GM19467 (cell line): Measurements from ENCODE around the gene PRSS36.

Experiments used
- ATAC-seq: cut with Tn5 transposase; IDR thresholded peaks from one replicate; pipeline ENCODE4 v1.9.1; 2021; ENCODE audit warnings: mild to moderate bottlenecking, moderate library complexity; ENCODE audit not compliant: unreplicated experiment

PRSS36 gene

DNA sequence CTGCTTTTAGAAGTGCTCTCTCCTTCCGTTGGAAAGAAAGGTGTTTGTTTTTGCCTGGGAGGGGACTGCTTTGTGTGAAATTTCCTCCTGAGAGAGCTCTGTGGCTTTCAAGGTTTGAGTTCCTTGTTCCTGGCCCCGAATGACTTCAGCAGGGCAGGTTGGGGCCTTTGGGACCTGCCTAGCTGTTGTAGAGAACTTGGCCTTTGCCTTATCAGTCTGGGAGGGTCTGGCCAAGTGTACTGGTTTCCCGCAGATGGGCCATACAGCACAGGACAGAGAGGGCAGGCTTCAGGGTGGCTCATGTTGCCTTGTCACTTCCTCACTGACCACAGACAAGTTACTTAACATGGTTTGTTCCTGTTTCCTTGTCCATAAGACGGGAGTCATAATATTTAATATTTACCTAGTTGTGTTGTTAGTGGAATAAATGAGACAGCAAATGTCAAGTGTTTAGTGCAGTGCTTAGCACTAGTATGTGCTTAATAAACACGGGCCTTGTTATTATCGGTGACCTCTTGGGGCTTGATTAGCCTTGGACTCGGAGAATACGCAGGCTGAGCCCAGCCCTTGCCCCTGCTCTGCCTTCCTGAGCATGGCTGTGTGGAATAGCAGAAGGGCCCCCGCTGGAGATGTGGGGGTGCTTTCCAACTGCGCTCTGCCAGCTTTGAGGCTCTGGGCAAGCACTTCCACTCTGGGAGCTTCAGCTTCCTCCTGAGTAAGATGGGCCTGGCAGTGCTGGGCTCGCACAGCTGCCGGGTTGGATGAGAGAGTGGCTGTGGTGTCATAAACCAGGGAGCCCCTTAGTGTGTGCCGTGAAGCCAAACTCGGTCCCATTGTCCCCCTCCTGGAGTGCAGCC lies 20.9 kb downstream of the PRSS36 start:
- no peak for ATAC-seq

DNA sequence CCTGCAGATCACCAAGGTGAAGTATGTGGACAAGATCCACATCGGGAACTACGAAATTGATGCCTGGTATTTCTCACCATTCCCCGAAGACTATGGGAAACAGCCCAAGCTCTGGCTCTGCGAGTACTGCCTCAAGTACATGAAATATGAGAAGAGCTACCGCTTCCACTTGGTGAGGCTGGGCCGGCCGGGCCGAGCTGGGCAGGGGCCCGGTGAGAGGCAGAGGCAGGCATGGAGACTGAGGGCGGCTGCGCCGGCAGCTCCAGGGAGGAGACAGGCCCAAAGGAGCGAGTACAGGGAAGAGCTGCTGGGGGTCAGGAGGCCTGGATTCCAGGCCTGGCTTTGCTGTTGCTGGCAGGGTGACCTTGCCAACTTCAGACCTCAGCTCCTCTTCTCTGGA lies 22.7 kb downstream of the PRSS36 start:
- ATAC-seq: no peak

- ATAC-seq: no peak
Observed at GRCh38 chr16:31125844-31126243, 24.0 kb downstream of the PRSS36 start.

- ATAC-seq: no peak
Observed at GRCh38 chr16:31120129-31120528, 29.7 kb downstream of the PRSS36 start.

- no peak for ATAC-seq
Observed at GRCh38 chr16:31118223-31119155, 31.4 kb downstream of the PRSS36 start.

GRCh38 chr16:31117384-31118222 lies 32.3 kb downstream of the PRSS36 start, which contains the start of gene KAT8:
TSS of gene KAT8 (plus strand) at chr16:31117664. CDS start at chr16:31117682, 18 bp downstream.
- peak; percentile 83 for ATAC-seq

DNA sequence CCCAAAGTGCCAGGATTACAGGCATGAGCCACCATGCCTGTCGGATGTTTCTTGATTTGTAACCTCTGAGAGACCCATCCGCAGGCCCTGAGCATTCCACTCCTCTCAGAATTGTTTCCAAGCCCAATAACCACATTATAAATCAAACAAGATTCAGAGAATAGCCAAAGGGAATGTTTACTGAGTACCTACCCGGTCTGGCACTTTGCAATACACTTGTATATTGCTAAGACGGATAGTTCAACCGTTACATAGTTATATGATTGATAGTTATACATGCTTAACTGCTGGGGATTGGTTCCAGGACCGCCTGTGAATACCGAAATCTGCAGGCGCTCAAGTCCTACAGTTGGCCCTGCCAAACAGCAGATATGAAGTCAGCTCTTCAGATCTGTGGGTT lies 35.4 kb downstream of the PRSS36 start:
- ATAC-seq: no peak

- ATAC-seq: no peak
Observed at GRCh38 chr16:31113121-31114120, 36.4 kb downstream of the PRSS36 start.

DNA sequence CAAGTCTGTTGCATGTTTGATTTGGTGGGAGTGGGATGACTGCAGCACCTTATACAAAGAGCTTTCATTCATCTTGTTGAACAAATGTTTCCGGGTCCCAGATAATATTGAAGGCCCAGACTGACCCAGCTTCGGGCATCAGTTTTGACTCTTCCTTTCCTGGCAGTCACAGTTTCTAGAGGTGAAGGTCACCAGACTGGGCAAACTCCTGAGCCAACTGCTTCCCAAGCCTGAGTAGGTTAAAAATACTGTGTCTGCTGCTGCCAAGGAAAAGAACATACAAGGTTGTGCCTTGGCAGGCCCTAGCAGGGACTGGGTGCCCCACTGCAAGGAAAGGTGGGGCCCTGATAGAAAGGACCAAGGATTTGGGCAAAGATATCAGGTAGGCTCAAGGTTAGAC lies 37.2 kb downstream of the PRSS36 start:
- no peak for ATAC-seq

DNA sequence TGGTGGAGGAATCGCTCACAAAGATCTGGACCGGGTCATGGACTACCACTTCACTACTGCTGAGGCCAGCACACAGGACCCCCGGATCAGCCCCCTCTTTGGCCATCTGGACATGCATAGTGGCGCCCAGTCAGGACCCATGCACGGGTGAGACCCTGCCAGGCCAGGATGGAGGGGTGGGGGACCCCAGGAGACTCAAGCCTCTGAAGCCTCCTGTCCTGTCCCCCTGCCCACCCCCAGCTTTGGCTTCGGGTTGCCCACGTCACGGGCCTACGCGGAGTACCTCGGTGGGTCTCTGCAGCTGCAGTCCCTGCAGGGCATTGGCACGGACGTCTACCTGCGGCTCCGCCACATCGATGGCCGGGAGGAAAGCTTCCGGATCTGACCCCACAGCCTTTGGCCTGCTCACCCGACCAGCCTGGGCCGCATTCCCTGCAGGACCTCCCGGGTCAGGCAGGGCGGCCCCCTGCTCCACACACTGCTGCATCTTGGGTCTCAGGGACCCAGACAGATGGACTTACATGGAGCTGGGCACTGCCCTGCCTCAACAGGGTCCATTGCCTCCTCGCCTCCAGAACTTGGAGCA lies 37.9 kb downstream of the PRSS36 start:
- ATAC-seq: no peak

GRCh38 chr16:31110106-31111034 lies 39.5 kb downstream of the PRSS36 start:
- no peak for ATAC-seq

GRCh38 chr16:31109622-31110021 lies 40.2 kb downstream of the PRSS36 start:
- ATAC-seq: no peak

- no peak for ATAC-seq
Observed at GRCh38 chr16:31108794-31109558, 40.9 kb downstream of the PRSS36 start.

- peak; percentile 79 for ATAC-seq
Observed at GRCh38 chr16:31108035-31108793, 41.7 kb downstream of the PRSS36 start, which contains the start of gene BCKDK. TSS of gene BCKDK (plus strand) at chr16:31108386. CDS start at chr16:31109224, 838 bp downstream.

GRCh38 chr16:31107465-31107867 lies 42.4 kb downstream of the PRSS36 start:
- no peak for ATAC-seq
